ENCODE results near the gene WDR91.

DNA sequence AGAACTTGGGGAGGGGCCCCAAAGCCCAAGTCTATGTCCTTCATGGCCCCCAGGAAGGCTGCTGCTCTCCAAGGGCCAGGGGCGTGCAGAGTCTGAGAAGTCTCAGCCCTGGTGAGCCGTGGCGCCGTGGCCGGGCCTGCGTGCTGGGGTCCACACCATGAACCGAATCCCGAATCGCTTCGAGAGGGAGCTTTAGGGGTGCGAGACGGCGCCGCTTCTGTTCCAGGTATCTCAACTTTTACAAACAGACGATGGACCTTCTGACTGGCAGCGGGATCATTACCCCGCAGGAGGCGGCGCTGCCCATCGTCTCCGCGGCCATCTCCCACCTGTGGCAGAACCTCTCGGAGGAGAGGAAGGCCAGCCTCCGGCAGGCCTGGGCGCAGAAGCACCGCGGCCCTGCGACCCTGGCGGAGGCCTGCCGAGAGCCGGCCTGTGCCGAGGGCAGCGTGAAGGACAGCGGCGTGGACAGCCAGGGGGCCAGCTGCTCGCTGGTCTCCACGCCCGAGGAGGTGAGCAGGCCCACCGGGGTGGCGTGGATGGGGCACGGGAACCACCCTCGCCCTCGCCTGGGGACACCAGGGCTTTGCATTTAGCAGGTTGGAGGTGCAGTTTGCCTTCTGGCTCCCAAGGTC lies 35.0 kb upstream of the WDR91 start:
- TF ChIP-seq, protein P1, sequence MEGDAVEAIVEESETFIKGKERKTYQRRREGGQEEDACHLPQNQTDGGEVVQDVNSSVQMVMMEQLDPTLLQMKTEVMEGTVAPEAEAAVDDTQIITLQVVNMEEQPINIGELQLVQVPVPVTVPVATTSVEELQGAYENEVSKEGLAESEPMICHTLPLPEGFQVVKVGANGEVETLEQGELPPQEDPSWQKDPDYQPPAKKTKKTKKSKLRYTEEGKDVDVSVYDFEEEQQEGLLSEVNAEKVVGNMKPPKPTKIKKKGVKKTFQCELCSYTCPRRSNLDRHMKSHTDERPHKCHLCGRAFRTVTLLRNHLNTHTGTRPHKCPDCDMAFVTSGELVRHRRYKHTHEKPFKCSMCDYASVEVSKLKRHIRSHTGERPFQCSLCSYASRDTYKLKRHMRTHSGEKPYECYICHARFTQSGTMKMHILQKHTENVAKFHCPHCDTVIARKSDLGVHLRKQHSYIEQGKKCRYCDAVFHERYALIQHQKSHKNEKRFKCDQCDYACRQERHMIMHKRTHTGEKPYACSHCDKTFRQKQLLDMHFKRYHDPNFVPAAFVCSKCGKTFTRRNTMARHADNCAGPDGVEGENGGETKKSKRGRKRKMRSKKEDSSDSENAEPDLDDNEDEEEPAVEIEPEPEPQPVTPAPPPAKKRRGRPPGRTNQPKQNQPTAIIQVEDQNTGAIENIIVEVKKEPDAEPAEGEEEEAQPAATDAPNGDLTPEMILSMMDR (IDR thresholded peaks at IDR 0.05) = no peak
- TF ChIP-seq EZH2 (IDR thresholded peaks at IDR 0.05; ENCODE audit: borderline replicate concordance, insufficient read depth, low read depth, low read length, poor library complexity, severe bottlenecking) = no peak
